Endothelial cell of umbilical vein (primary cell): ENCODE measurements around the gene CHML. TPM values are rescaled to one million over a fixed set of nuclear protein-coding genes. Genes with fewer than 3 reads are reported as not detected.

Source experiments
- BruUV-seq: library from RNA; stranded (reverse); fragments of 400-500 nt; replicated peaks from 2 replicates; lab custom pipeline; 2021; lab: Mats Ljungman, UMichigan
- CTCF ChIA-PET: fragments of 300-600, 350-600 bp; sonication (Branson Sonifier 250); formaldehyde crosslinking; loops from one replicate; lab custom pipeline; 2021; ENCODE audit warnings: antibody characterized with exemption, inconsistent platforms; lab: Charles Lee
- POLR2A ChIA-PET: fragments of 300-600, 350-600 bp; sonication (Branson Sonifier 250); formaldehyde crosslinking; loops from one replicate; lab custom pipeline; 2021; ENCODE audit warnings: antibody characterized with exemption, inconsistent platforms; lab: Charles Lee
- DNase-seq: peaks from one replicate; pipeline ENCODE4 v3.0.0-alpha.2; 2011; ENCODE audit warnings: low read depth, low spot score
- FAIRE-seq: peaks from 2 replicates; lab custom pipeline; 2011; peaks lifted over from hg19 to GRCh38; lab: Jason Lieb, UNC
- H2AFZ ChIP-seq: 2 replicates; pipeline ENCODE4 v1.6.0; 2012; ENCODE audit warnings: low read depth, low read length, control low read depth, inconsistent platforms
- H3K27ac ChIP-seq: 2 replicates; pipeline ENCODE4 v1.5.1; 2011; ENCODE audit warnings: low read depth, mild to moderate bottlenecking, control low read depth, low read length, moderate library complexity; ENCODE audit not compliant: insufficient read depth
- H3K27me3 ChIP-seq, 2 experiments: 2 replicates each; pipeline versions ENCODE4 v1.6.0 to v1.6.1; 2011; ENCODE audit warnings: low read length in 2 of 2, mixed read lengths in 1 of 2; ENCODE audit not compliant: control insufficient read depth in 2 of 2, insufficient read depth in 2 of 2
- H3K36me3 ChIP-seq, 2 experiments: 2 replicates in 1 of 2; 3 replicates in 1 of 2; pipeline ENCODE4 v1.5.1; 2011; ENCODE audit warnings: low read length in 2 of 2, mild to moderate bottlenecking in 1 of 2, moderate library complexity in 1 of 2; ENCODE audit not compliant: control insufficient read depth in 2 of 2, insufficient read depth in 2 of 2; ENCODE audit errors: extremely low read depth in 1 of 2
- H3K4me1 ChIP-seq: 3 replicates; pipeline ENCODE4 v1.5.1; 2011; ENCODE audit warnings: mild to moderate bottlenecking, low read length; ENCODE audit not compliant: control insufficient read depth, insufficient read depth; ENCODE audit errors: extremely low read depth
- H3K4me2 ChIP-seq: 2 replicates; pipeline ENCODE4 v1.6.1; 2011; ENCODE audit warnings: low read length, control low read depth, mixed read lengths; ENCODE audit not compliant: insufficient read depth
- H3K4me3 ChIP-seq, 3 experiments: fragments of 200-600 bp in 1 of 3; sonication (generic), shearing (Covaris generic) in 1 of 3; replicated peaks in 1 of 3; 2 replicates each; pipeline ENCODE4 v1.5.1; 2011 to 2016; ENCODE audit warnings: control low read depth in 3 of 3, low read length in 3 of 3, mild to moderate bottlenecking in 2 of 3, inconsistent platforms in 1 of 3, low read depth in 1 of 3, moderate library complexity in 1 of 3; ENCODE audit not compliant: insufficient read depth in 1 of 3
- H3K79me2 ChIP-seq: 2 replicates; pipeline ENCODE4 v1.6.0; 2012; ENCODE audit warnings: low read length, inconsistent platforms; ENCODE audit not compliant: control insufficient read depth, insufficient read depth
- H3K9ac ChIP-seq: replicated peaks from 2 replicates; pipeline ENCODE3; 2011; ENCODE audit warnings: low read length, control low read depth; ENCODE audit not compliant: insufficient read depth; ENCODE audit errors: extremely low read depth
- H3K9me1 ChIP-seq: replicated peaks from 3 replicates; pipeline ENCODE4 v1.6.0; 2011; ENCODE audit warnings: mild to moderate bottlenecking, low read length; ENCODE audit not compliant: control insufficient read depth, insufficient read depth; ENCODE audit errors: extremely low read depth
- H3K9me3 ChIP-seq: replicated peaks from 2 replicates; pipeline ENCODE4 v1.5.1; 2012; ENCODE audit warnings: low read length, inconsistent platforms; ENCODE audit not compliant: control insufficient read depth, insufficient read depth
- H4K20me1 ChIP-seq: replicated peaks from 2 replicates; pipeline ENCODE3; 2011; ENCODE audit warnings: mild to moderate bottlenecking, low read length; ENCODE audit not compliant: control insufficient read depth, insufficient read depth; ENCODE audit errors: extremely low read depth
- EZH2 ChIP-seq: IDR thresholded peaks from 2 replicates; pipeline ENCODE4 v1.6.1; 2012; ENCODE audit warnings: borderline replicate concordance, low read depth, mild to moderate bottlenecking, moderate library complexity, low read length, inconsistent platforms; ENCODE audit not compliant: severe bottlenecking
- FOS ChIP-seq: IDR thresholded peaks from 2 replicates; pipeline ENCODE4 v1.6.1; 2011; ENCODE audit warnings: mild to moderate bottlenecking, low read length, moderate library complexity, borderline replicate concordance; ENCODE audit not compliant: insufficient read depth
- GATA2 ChIP-seq: IDR thresholded peaks from 2 replicates; pipeline ENCODE4 v1.7.0; 2011; ENCODE audit warnings: low read depth, mild to moderate bottlenecking, moderate library complexity, mixed read lengths, low read length; ENCODE audit not compliant: insufficient read length, insufficient read depth
- JUN ChIP-seq: IDR thresholded peaks from 2 replicates; pipeline ENCODE4 v1.6.1; 2011; ENCODE audit warnings: borderline replicate concordance, low read depth; ENCODE audit not compliant: insufficient read length, insufficient read depth
- MYC ChIP-seq: IDR thresholded peaks from one replicate; pipeline ENCODE4 v1.6.1; 2011; ENCODE audit warnings: mild to moderate bottlenecking, low read depth, low read length
- POLR2A ChIP-seq: IDR thresholded peaks from 2 replicates; pipeline ENCODE4 v1.6.1; 2012; ENCODE audit warnings: low read depth, mild to moderate bottlenecking, control low read depth, low read length
- POLR2AphosphoS5 ChIP-seq: IDR thresholded peaks from 2 replicates; pipeline ENCODE4 v1.6.1; 2012; ENCODE audit warnings: low read depth, mild to moderate bottlenecking, control low read depth, low read length, moderate library complexity; ENCODE audit not compliant: insufficient read depth
- dilution Hi-C: fragments of 300-500 bp; cut with MboI; formaldehyde crosslinking; loops from one replicate; pipeline ENCODE4 v1.15.0; 2019; ENCODE audit warnings: low sequenced_read_pairs; ENCODE audit not compliant: extremely low pct_ligation_motif_present
- intact Hi-C: fragments of 100-400 bp; cut with micrococcal nuclease; formaldehyde crosslinking; loops from one replicate; pipeline ENCODE4 v1.10.0; 2022
- polyA plus RNA-seq, 4 experiments: library from polyadenylated mRNA; depleted of rRNA in 3 of 4; stranded (reverse) in 3 of 4; unstranded in 1 of 4; fragments of >200 nt; gene quantifications; 2 replicates each; pipeline versions ENCODE4 v1.2.1 to v1.2.3, GENCODE V29; 2011 to 2012; ENCODE audit warnings: missing spikeins in 1 of 4
- total RNA-seq: library from RNA; stranded (reverse); gene quantifications from 2 replicates; pipeline ENCODE4 v1.2.3, GENCODE V29; 2021
- TF ChIP-seq, protein P1 (sequence below), 2 donors: IDR thresholded peaks; 1 replicate in 1 of 2; 2 replicates in 1 of 2; pipeline ENCODE4 v1.5.1; 2011; ENCODE audit warnings: low read length in 2 of 2, mild to moderate bottlenecking in 2 of 2, moderate library complexity in 2 of 2, control low read depth in 1 of 2, inconsistent platforms in 1 of 2, low read depth in 1 of 2; ENCODE audit not compliant: insufficient read depth in 1 of 2; ENCODE audit errors: extremely low read depth in 1 of 2
- TF ChIP-seq, protein P2 (sequence below): IDR thresholded peaks from 2 replicates; pipeline ENCODE4 v1.6.1; 2011; ENCODE audit not compliant: insufficient read depth, insufficient read length

CHML gene
- total and polyA plus RNA-seq, 2 donors (not counting 3 experiments of a cell fraction or from before 2014, with no cell fraction given): 3.3 to 22.3 TPM

DNA sequence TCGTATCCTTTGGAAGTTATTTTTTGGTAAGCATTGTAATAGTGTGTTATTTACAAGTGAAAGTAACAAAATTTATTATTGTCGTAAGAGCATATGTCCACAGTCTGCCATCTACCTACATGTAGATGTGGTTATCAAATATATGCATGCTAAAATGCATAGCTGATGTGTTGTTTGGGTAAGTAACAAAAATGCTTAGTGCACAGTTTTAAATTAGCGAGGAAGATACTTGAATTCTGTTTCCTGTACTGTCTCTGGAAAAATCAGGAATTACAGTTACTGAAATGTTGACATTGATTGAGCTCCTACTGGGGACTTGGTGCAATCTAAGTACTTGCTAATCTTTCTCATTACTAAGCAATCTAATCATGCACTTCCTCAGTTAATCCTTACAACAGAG is 26.2 kb upstream of the CHML start:
- no peak for FAIRE-seq
- H3K27ac ChIP-seq: no peak overlapping the region
- intact Hi-C loops: no loop called here
- H3K4me2 ChIP-seq: no peak overlapping the region
- ChIA-PET CTCF (interaction anchor here (0.6 kb wide), 1 partner anchor 80 kb away, joined by 3 read pairs; no protein-coding TSS in a partner anchor), POLR2A (no interaction called here)
- H3K4me3 ChIP-seq: no peak overlapping the region
- no TSS peak for BruUV-seq
- no peak for DNase-seq
- no peaks in the 10 kb centered on the region for H3K27me3 ChIP-seq
- H3K9ac ChIP-seq: no peak overlapping the region
- H3K36me3 ChIP-seq: no peaks in the 10 kb centered on the region
- H3K4me1 ChIP-seq: no peaks in the 10 kb centered on the region
- H3K9me1 ChIP-seq: no peaks in the 10 kb centered on the region
- no peaks in the 10 kb centered on the region for H3K79me2 ChIP-seq
- H4K20me1 ChIP-seq: no peaks in the 10 kb centered on the region
- dilution Hi-C loops: no loop called here
- TF ChIP-seq, protein P1, sequence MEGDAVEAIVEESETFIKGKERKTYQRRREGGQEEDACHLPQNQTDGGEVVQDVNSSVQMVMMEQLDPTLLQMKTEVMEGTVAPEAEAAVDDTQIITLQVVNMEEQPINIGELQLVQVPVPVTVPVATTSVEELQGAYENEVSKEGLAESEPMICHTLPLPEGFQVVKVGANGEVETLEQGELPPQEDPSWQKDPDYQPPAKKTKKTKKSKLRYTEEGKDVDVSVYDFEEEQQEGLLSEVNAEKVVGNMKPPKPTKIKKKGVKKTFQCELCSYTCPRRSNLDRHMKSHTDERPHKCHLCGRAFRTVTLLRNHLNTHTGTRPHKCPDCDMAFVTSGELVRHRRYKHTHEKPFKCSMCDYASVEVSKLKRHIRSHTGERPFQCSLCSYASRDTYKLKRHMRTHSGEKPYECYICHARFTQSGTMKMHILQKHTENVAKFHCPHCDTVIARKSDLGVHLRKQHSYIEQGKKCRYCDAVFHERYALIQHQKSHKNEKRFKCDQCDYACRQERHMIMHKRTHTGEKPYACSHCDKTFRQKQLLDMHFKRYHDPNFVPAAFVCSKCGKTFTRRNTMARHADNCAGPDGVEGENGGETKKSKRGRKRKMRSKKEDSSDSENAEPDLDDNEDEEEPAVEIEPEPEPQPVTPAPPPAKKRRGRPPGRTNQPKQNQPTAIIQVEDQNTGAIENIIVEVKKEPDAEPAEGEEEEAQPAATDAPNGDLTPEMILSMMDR (IDR thresholded peaks at IDR 0.05; ENCODE audit: extremely low read depth in 1 of 2, insufficient read depth in 1 of 2, low read depth in 1 of 2, low read length in 2 of 2): no peak
- TF ChIP-seq MYC (no peak), GATA2 (no peak), POLR2A (no peak), JUN (no peak), FOS (no peak), POLR2AphosphoS5 (no peak), EZH2 (no peak)
- TF ChIP-seq, protein P2, sequence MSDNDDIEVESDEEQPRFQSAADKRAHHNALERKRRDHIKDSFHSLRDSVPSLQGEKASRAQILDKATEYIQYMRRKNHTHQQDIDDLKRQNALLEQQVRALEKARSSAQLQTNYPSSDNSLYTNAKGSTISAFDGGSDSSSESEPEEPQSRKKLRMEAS: no peak
- no peaks in the 10 kb centered on the region for H3K9me3 ChIP-seq
- H2AFZ ChIP-seq: no peak overlapping the region
